Duodenal mucosa (tissue), 2 donors: ENCODE measurements around the gene STARD9.

Experiments
- H3K27ac ChIP-seq: one replicate; pipeline ENCODE4 v1.7.0; 2013; ENCODE audit warnings: low read depth, low read length
- H3K27me3 ChIP-seq, 2 donors: one replicate each; pipeline ENCODE4 v1.7.0; 2013; ENCODE audit warnings: low read length in 2 of 2, control low read depth in 1 of 2; ENCODE audit not compliant: insufficient read depth in 2 of 2, control insufficient read depth in 1 of 2
- H3K36me3 ChIP-seq, 2 donors: one replicate each; pipeline ENCODE4 v1.7.0; 2013; ENCODE audit warnings: low read length in 2 of 2, control low read depth in 1 of 2; ENCODE audit not compliant: insufficient read depth in 2 of 2, control insufficient read depth in 1 of 2
- H3K4me1 ChIP-seq, 2 donors: one replicate each; pipeline ENCODE4 v1.7.0; 2013; ENCODE audit warnings: low read length in 2 of 2, control low read depth in 1 of 2; ENCODE audit not compliant: insufficient read depth in 2 of 2, control insufficient read depth in 1 of 2
- H3K4me3 ChIP-seq, 2 donors: one replicate each; pipeline ENCODE4 v1.7.0; 2013; ENCODE audit warnings: low read length in 2 of 2, low read depth in 1 of 2
- H3K9ac ChIP-seq, 2 donors: one replicate each; pipeline ENCODE4 v1.7.0; 2013; ENCODE audit warnings: low read length in 2 of 2, low read depth in 1 of 2
- H3K9me3 ChIP-seq, 2 donors: one replicate each; pipeline ENCODE4 v1.7.0; 2013; ENCODE audit warnings: low read length in 2 of 2, control low read depth in 1 of 2; ENCODE audit not compliant: control insufficient read depth in 1 of 2

Gene STARD9

DNA sequence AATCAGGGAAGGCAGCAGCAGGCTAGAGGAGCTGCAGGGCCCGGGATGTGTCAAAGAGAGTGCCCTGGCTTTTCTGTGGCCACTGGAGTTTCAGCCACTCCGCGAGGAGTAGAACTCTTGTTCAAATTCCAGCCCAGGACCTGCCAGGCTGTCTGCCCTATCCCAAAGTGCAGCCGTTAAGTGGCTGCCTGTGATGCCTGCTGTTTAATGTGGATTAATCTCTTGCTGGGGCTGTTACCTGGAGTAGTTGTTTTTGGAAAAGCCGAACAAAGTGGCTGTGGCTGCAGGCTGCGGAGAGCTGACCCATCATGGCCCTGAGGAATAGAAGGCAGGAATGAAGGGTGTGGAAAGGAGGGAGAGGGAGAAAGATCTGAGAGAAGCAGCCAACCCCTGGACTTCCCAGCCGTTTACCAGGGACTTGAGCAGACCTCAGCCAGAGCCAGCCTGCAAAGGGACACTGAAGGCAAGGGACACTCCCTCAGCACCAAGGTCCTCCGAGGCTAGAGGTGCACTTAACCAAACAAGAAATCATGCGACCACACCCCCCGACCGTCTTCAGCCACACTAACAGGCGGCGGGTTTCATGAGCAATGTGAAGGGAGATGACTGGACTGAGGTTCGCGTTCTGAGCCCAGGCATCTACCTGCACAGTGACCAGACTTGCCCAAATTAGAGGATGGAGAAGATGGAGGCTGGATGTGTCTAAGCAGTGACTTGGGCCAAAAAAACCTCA, 156.9 kb downstream of the STARD9 start:
- no peak overlapping the region for H3K9ac ChIP-seq
- peaks cover 31 to 75% of the 10 kb centered on the region in 2 donors for H3K36me3 ChIP-seq
- no peaks in the 10 kb centered on the region for H3K9me3 ChIP-seq
- peaks cover 7 to 9% of the 10 kb centered on the region in 2 donors for H3K4me1 ChIP-seq
- H3K27ac ChIP-seq: no peak overlapping the region
- H3K4me3 ChIP-seq: no peak overlapping the region
- H3K27me3 ChIP-seq: no peaks in the 10 kb centered on the region

DNA sequence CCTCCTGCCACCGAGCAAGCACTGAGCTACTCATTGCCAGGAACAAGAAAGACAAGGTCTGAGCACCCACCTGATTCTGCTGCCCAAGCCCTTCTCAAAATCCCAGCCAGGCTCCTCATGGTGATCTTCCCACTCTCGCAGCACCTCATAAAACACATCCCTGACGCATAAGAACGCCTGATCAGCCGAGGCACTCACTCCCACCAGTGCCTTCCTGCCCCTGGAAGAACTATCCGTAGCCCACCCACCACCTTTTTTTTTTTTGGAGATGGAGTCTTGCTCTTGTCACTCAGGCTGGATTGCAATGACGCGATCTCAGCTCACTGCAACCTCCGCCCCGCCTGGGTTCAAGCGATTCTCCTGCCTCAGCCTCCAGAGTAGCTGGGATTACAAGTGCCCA, 157.6 kb downstream of the STARD9 start:
- H3K9ac ChIP-seq: no peak overlapping the region
- peaks cover 7 to 9% of the 10 kb centered on the region in 2 donors for H3K4me1 ChIP-seq
- H3K36me3 ChIP-seq: peaks cover 29 to 67% of the 10 kb centered on the region in 2 donors
- no peak overlapping the region for H3K27ac ChIP-seq
- no peak overlapping the region for H3K4me3 ChIP-seq
- H3K9me3 ChIP-seq: no peaks in the 10 kb centered on the region
- H3K27me3 ChIP-seq: no peaks in the 10 kb centered on the region

- Histone ChIP-seq H3K4me1 (peaks cover 7 to 9% of the 10 kb centered on the region in 2 donors), H3K9ac (no peak overlapping the region), H3K27ac (no peak overlapping the region), H3K27me3 (no peaks in the 10 kb centered on the region), H3K4me3 (no peak overlapping the region), H3K36me3 (peaks cover 23 to 57% of the 10 kb centered on the region in 2 donors), H3K9me3 (no peaks in the 10 kb centered on the region)
These were observed 158.8 kb downstream of the STARD9 start for GRCh38 chr15:42734076-42734672.

- H3K4me3 ChIP-seq: peak overlapping the region; percentile 83 to 93
- H3K27me3 ChIP-seq: no peaks in the 10 kb centered on the region
- peaks cover 7 to 9% of the 10 kb centered on the region in 2 donors for H3K4me1 ChIP-seq
- H3K9ac ChIP-seq: peak overlapping the region; percentile 74 to 87
- no peaks in the 10 kb centered on the region for H3K9me3 ChIP-seq
- no peak overlapping the region for H3K27ac ChIP-seq
- H3K36me3 ChIP-seq: peaks cover 20 to 45% of the 10 kb centered on the region in 2 donors
These were observed 160.2 kb downstream of the STARD9 start for GRCh38 chr15:42735382-42736165.

GRCh38 chr15:42736178-42736792, 160.9 kb downstream of the STARD9 start:
- peak overlapping the region; percentile 74 to 87 for H3K9ac ChIP-seq
- H3K9me3 ChIP-seq: no peaks in the 10 kb centered on the region
- peak overlapping the region; percentile 83 to 93 for H3K4me3 ChIP-seq
- no peaks in the 10 kb centered on the region for H3K27me3 ChIP-seq
- peaks cover 7 to 9% of the 10 kb centered on the region in 2 donors for H3K4me1 ChIP-seq
- H3K27ac ChIP-seq: peak overlapping the region; percentile 64
- H3K36me3 ChIP-seq: peaks cover 20 to 38% of the 10 kb centered on the region in 2 donors

- peaks cover 7 to 9% of the 10 kb centered on the region in 2 donors for H3K4me1 ChIP-seq
- H3K36me3 ChIP-seq: peaks cover 15 to 31% of the 10 kb centered on the region in 2 donors
- H3K9me3 ChIP-seq: no peaks in the 10 kb centered on the region
- peak within 1 kb of the TSS; percentile 64 for H3K27ac ChIP-seq
- peak within 1 kb of the TSS; percentile 74 to 87 for H3K9ac ChIP-seq
- peak within 1 kb of the TSS; percentile 83 to 93 for H3K4me3 ChIP-seq
- no peaks in the 10 kb centered on the region for H3K27me3 ChIP-seq
These were observed 161.6 kb downstream of the STARD9 start, which contains the start of gene CDAN1 for GRCh38 chr15:42736793-42737528. Gene CDAN1, minus strand, starts transcription at chr15:42737128. Its CDS starts 26 bp downstream, at chr15:42737102.

DNA sequence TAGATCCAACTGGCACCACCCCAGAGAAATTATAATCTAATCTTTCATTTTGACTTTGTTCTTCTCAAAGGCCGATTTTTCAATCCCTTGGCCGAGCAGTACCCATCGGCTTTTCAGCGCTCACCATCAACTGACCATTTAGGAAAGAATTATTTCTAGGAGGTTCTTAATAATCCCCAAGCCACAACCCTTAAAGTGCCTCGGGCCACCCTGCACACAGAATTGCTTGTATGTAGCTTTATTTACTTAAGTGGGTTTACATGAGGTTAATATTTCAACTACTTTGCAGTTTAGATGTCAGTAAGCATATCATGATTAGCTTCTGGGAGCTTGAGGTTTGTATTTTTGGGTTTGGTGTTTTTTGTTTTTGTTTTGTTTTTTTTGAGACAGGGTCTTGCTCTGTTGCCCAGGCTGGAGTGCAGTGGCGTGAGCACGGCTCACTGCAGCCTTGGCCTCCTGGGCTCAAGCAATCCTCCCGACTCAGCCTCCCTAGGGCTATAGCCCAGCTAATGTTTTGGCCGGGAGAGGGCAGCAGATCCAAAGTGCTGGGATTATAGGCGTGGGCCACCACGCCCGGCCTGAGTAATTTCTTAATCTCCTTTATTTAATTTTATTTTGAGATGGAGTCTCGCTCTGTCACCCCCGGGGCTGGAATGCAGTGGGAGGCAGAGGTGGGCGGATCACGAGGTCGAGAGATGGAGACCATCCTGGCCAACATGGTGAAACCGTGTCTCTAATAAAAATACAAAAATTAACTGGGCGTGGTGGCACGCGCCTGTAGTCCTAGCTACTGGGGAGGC, 162.3 kb downstream of the STARD9 start:
- Histone ChIP-seq H3K27ac (peak overlapping the region; percentile 63), H3K27me3 (no peaks in the 10 kb centered on the region), H3K9me3 (no peaks in the 10 kb centered on the region), H3K9ac (peak overlapping the region; percentile 74 to 76), H3K4me1 (peaks cover 7 to 9% of the 10 kb centered on the region in 2 donors), H3K4me3 (peak overlapping the region; percentile 66 to 83), H3K36me3 (peaks cover 9 to 23% of the 10 kb centered on the region in 2 donors)

DNA sequence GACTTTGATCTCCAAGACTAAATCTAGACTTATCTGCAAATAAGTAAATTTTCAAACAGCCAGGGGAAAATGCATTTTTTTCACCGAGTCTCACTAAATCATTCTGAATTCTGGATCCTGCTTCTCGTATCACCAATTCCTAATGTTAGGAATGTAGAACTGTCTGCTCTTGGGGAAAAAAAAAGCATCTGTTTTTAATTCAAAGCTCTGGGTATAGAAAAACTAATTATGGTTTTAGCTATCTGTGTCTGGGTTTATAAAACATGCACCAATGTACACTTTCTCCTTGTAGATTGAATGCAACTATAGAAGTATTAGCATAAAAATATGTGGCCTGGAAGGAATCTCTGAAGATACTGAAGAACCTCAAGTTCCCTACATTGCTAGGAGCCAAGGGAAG, 166.3 kb downstream of the STARD9 start:
- Histone ChIP-seq H3K9me3 (no peaks in the 10 kb centered on the region), H3K9ac (no peak overlapping the region), H3K4me1 (no peaks in the 10 kb centered on the region), H3K27ac (no peak overlapping the region), H3K27me3 (no peaks in the 10 kb centered on the region), H3K4me3 (no peak overlapping the region), H3K36me3 (peaks cover 3 to 6% of the 10 kb centered on the region in 2 donors)

DNA sequence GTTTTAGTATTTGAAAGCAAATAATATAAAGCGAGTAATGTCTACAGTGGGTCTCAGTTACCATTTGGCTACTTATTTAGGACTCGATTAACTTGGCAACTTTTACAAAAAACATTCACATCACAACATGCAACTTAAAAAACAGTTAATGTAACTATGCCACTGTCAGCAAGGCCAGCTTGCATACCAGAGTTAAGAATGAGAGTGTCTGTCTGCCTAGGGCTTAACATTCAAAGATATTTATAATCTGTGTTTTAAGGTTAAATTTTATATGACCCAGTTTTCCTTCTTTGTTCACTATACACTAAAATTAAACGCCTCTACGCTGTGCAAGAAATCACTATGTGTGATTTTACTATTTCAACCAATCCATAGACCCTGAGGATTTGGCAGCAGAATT, 166.7 kb downstream of the STARD9 start:
- H3K4me3 ChIP-seq: no peak overlapping the region
- no peaks in the 10 kb centered on the region for H3K9me3 ChIP-seq
- H3K36me3 ChIP-seq: peaks cover 3 to 6% of the 10 kb centered on the region in 2 donors
- no peak overlapping the region for H3K9ac ChIP-seq
- no peaks in the 10 kb centered on the region for H3K27me3 ChIP-seq
- H3K4me1 ChIP-seq: no peaks in the 10 kb centered on the region
- H3K27ac ChIP-seq: no peak overlapping the region
